ENCODE measurements around the gene SMDT1. TPM values are rescaled to one million over a fixed set of nuclear protein-coding genes. Genes with fewer than 3 reads are reported as not detected.
A peak's percentile ranks its signal among the peaks of the same experiment; 100 is the strongest.

Gene SMDT1
- total and polyA plus RNA-seq, 9 of the 15 experiments (the other 6 are each of a cell fraction or from before 2014, with no cell fraction given), result 7.9 to 65.2 (median 14.3) TPM

- FAIRE-seq (no peak), ATAC-seq (no peak), DNase-seq (ENCODE audit: extremely low read depth in 1 of 4, low spot score in 3 of 4) (no peak)
- Histone ChIP-seq H3K36me3 (ENCODE audit: control insufficient read depth, insufficient read depth, low read length) (peaks cover 3% of the 10 kb centered on the region; the same call in 2 of the 3 replicates), H3K27ac (ENCODE audit: extremely low read depth, low read depth, low read length) (no peak overlapping the region), H2AFZ (ENCODE audit: low read depth, low read length) (no peak overlapping the region), H3K79me2 (ENCODE audit: control insufficient read depth, insufficient read depth, low read length) (peaks cover 15% of the 10 kb centered on the region), H3K9ac (ENCODE audit: insufficient read depth in 1 of 2, low read depth in 2 of 2, low read length in 2 of 2) (0 out of 4 replicates have a peak overlapping the region, but pooled peaks of 1 of the 2 experiments have one; percentile 43), H3K9me3 (replicated peaks; ENCODE audit: control insufficient read depth, insufficient read depth, low read depth, low read length) (no peaks in the 10 kb centered on the region), H3K27me3 (ENCODE audit: control insufficient read depth in 2 of 2, insufficient read depth in 2 of 2, low read length in 2 of 2) (no peaks in the 10 kb centered on the region), H3K4me1 (replicated peaks in 1 of 2; ENCODE audit: control insufficient read depth in 2 of 2, insufficient read depth in 2 of 2, low read length in 2 of 2) (peaks cover 11 to 30% of the 10 kb centered on the region in 2 experiments), H3K4me2 (ENCODE audit: insufficient read depth, low read length) (no peak overlapping the region), H3K9me1 (ENCODE audit: control insufficient read depth, insufficient read depth, low read length) (no peaks in the 10 kb centered on the region), H4K20me1 (replicated peaks; ENCODE audit: control insufficient read depth, insufficient read depth, low read length) (no peaks in the 10 kb centered on the region), H3K4me3 (no peak overlapping the region)
- 69% methylated on average over 8 of the region's 20 CpGs for WGBS (ENCODE audit: insufficient coverage, low coverage, missing lambda C conversion rate)
- TF ChIP-seq SNRNP70 (optimal IDR thresholded peaks at IDR 0.05; ENCODE audit: low read depth, low read length), result no peak
- no peak for TF ChIP-seq NR2F6 (CRISPR knock-in tag; IDR thresholded peaks at IDR 0.05)
- no peak for TF ChIP-seq RERE (CRISPR knock-in tag; IDR thresholded peaks at IDR 0.05; ENCODE audit: borderline replicate concordance)
- TF ChIP-seq ZNF212 (CRISPR knock-in tag; IDR thresholded peaks at IDR 0.05), result no peak
- TF ChIP-seq PKNOX1 (IDR thresholded peaks at IDR 0.05), result no peak
- TF ChIP-seq SREBF1 (IDR thresholded peaks at IDR 0.05; ENCODE audit: borderline replicate concordance, low read depth, low read length), result no peak
- no peak for TF ChIP-seq POLR3A (IDR thresholded peaks at IDR 0.05; ENCODE audit: borderline replicate concordance, extremely low read depth, insufficient read depth, insufficient read length)
- no peak for TF ChIP-seq MCM3 (IDR thresholded peaks at IDR 0.05)
- TF ChIP-seq BRCA1 (IDR thresholded peaks at IDR 0.05), result no peak
- TF ChIP-seq BRCA1 (CRISPR knock-in tag; IDR thresholded peaks at IDR 0.05), result no peak
- TF ChIP-seq ILF3 (IDR thresholded peaks at IDR 0.05; ENCODE audit: borderline replicate concordance), result no peak
- TF ChIP-seq HSF4 (CRISPR knock-in tag; IDR thresholded peaks at IDR 0.05; ENCODE audit: borderline replicate concordance), result no peak
- intact Hi-C loops (cut with micrococcal nuclease) (loop anchor here (10.0 kb wide), 1 partner anchor 112 kb away; the partner anchor contains the start of gene SEPTIN3), in situ Hi-C loops (cut with MboI) (no loop called here)
- BruUV-seq (replicated peaks), result no TSS peak
- CTCF ChIA-PET (ENCODE audit: low intra/inter-chr PET ratio), result no interaction called here
- POLR2A ChIA-PET, result interaction anchor here (0.8 to 0.9 kb wide), 2 partner anchors 10 to 135 kb away, joined by 3 read pairs; no protein-coding TSS in a partner anchor
These were observed 2.6 kb upstream of the SMDT1 start for GRCh38 chr22:42076764-42077485.

Measured in K562 (cell line).